Measurements from ENCODE around the gene RC3H2. TPM values are rescaled to one million over a fixed set of nuclear protein-coding genes. Genes with fewer than 3 reads are reported as not detected.
A peak's percentile ranks its signal among the peaks of the same experiment; 100 is the strongest.
"Not testable (repeated sequence)": the region's sequence is repeated elsewhere in the genome, so short reads cannot be mapped to it uniquely, and the experiment has no call there.

RC3H2 gene
- total and polyA plus RNA-seq, 2 donors from 2014 or later: 9.8 to 49.9 TPM

DNA sequence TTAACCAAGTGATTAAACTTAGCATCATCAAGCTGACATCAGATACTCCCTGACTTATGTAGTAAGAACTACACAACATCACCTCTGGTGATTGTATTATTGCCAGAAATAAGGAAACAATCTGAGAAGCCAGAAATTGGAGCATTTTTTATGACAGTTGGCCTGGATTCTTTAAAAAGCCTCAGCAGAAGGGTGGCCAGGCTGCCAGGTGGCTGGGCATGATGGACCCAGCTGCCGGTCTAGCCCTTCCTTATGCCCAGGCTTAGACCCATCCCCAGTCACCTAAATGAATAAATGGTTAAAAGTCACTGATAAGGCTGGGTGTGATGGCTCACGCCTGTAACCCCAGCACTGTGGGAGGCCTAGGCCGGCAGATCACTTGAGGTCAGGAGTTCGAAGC lies 92.4 kb downstream of the RC3H2 start:
- Histone ChIP-seq H3K27me3 (ENCODE audit: control insufficient read depth, insufficient read depth, low read length) (no peaks in the 10 kb centered on the region), H3K9ac (ENCODE audit: low read length in 3 of 3) (no peak overlapping the region), H3K36me3 (ENCODE audit: control insufficient read depth in 2 of 3, insufficient read depth in 3 of 3, low read length in 3 of 3) (peaks cover 0 to 2% (median 2%) of the 10 kb centered on the region in 3 donors), H3K4me1 (ENCODE audit: control insufficient read depth in 2 of 3, insufficient read depth in 2 of 3, low read depth in 1 of 3, low read length in 3 of 3) (peaks cover 0 to 4% (median 0%) of the 10 kb centered on the region in 3 donors), H3K9me3 (ENCODE audit: control insufficient read depth in 2 of 3, insufficient read depth in 1 of 3, low read length in 3 of 3) (no peaks in the 10 kb centered on the region), H3K27ac (ENCODE audit: low read depth in 2 of 2, low read length in 2 of 2) (no peak overlapping the region), H3K4me3 (ENCODE audit: low read length in 3 of 3) (no peak overlapping the region)
- intact Hi-C loops (cut with DNase I): no loop called here
- FAIRE-seq (no peak), DNase-seq (no peak)
- TF ChIP-seq, protein P1, sequence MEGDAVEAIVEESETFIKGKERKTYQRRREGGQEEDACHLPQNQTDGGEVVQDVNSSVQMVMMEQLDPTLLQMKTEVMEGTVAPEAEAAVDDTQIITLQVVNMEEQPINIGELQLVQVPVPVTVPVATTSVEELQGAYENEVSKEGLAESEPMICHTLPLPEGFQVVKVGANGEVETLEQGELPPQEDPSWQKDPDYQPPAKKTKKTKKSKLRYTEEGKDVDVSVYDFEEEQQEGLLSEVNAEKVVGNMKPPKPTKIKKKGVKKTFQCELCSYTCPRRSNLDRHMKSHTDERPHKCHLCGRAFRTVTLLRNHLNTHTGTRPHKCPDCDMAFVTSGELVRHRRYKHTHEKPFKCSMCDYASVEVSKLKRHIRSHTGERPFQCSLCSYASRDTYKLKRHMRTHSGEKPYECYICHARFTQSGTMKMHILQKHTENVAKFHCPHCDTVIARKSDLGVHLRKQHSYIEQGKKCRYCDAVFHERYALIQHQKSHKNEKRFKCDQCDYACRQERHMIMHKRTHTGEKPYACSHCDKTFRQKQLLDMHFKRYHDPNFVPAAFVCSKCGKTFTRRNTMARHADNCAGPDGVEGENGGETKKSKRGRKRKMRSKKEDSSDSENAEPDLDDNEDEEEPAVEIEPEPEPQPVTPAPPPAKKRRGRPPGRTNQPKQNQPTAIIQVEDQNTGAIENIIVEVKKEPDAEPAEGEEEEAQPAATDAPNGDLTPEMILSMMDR (IDR thresholded peaks at IDR 0.05; ENCODE audit: borderline replicate concordance, extremely low read depth, insufficient read depth): no peak

DNA sequence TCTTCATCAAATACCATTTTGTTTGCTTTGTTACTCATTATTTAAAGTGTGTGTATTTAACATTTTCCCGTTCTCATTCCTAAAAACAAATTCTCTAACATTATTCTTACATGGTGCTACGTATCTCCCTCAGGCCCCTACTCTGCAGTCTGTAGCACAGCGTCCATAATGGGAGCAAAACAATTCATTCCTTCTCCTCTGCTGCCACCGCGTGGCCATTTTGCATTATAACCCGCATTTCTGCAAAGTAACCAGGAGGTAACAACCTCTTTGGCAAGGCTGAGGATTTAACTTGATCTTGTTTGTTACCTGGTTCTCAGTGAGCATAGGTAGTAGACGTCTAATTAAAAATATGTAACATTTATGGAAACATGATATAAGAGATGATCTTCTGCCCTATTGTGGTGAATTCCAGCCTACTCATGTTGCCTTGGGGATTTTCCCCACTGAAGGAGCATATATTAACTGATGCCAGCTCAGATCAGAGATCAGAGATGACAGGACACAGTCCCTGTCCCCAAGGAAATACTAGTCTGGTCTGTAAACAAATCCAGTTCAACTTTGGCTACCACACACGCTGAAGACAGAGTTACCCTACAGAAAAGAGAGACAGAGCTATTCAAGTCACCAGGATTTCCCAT lies 94.7 kb downstream of the RC3H2 start:
- intact Hi-C loops (cut with DNase I): no loop called here
- FAIRE-seq: peak; percentile 79
- Histone ChIP-seq H3K9me3 (ENCODE audit: control insufficient read depth in 2 of 3, insufficient read depth in 1 of 3, low read length in 3 of 3) (no peaks in the 10 kb centered on the region), H3K9ac (ENCODE audit: low read length in 3 of 3) (no peak overlapping the region), H3K36me3 (ENCODE audit: control insufficient read depth in 2 of 3, insufficient read depth in 3 of 3, low read length in 3 of 3) (no peaks in the 10 kb centered on the region), H3K27ac (ENCODE audit: low read depth in 2 of 2, low read length in 2 of 2) (no peak overlapping the region), H3K4me1 (ENCODE audit: control insufficient read depth in 2 of 3, insufficient read depth in 2 of 3, low read depth in 1 of 3, low read length in 3 of 3) (peaks cover 0 to 4% (median 0%) of the 10 kb centered on the region in 3 donors), H3K4me3 (ENCODE audit: low read length in 3 of 3) (no peak overlapping the region), H3K27me3 (ENCODE audit: control insufficient read depth, insufficient read depth, low read length) (no peaks in the 10 kb centered on the region)
- TF ChIP-seq, protein P1 (IDR thresholded peaks at IDR 0.05; ENCODE audit: borderline replicate concordance, extremely low read depth, insufficient read depth): peak; percentile 85
- DNase-seq: peak in 4 of 5 donors; percentile 78 to 93 (median 84)

DNA sequence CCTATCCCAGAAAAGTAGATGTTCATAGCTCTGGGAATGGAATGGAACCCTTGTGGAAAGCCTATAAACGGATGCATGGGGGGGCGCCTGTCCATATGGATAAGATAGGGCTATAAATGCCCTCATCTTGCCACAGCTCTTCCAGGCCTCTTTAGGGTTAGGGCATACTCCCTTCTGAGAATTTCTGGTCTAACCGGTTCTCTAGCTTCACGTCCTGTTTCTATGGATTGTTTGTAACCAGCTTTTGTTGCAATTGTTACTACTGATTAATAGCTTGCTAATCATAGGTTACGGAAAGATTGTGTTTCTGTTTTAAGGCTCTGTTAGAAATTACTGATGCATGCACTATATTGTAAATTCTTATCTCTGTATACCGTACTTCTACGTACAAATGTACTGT lies 95.9 kb downstream of the RC3H2 start:
- DNase-seq: peak in 2 of 5 donors; percentile 30 to 46
- not testable (repeated sequence) for H3K9ac ChIP-seq (ENCODE audit: low read length in 3 of 3); FAIRE-seq; H3K4me1 ChIP-seq (ENCODE audit: control insufficient read depth in 2 of 3, insufficient read depth in 2 of 3, low read depth in 1 of 3, low read length in 3 of 3); H3K36me3 ChIP-seq (ENCODE audit: control insufficient read depth in 2 of 3, insufficient read depth in 3 of 3, low read length in 3 of 3); H3K27me3 ChIP-seq (ENCODE audit: control insufficient read depth, insufficient read depth, low read length); H3K9me3 ChIP-seq (ENCODE audit: control insufficient read depth in 2 of 3, insufficient read depth in 1 of 3, low read length in 3 of 3); H3K4me3 ChIP-seq (ENCODE audit: low read length in 3 of 3); H3K27ac ChIP-seq (ENCODE audit: low read depth in 2 of 2, low read length in 2 of 2)
- intact Hi-C loops (cut with DNase I): loop anchor here (10.0 kb wide), 1 partner anchor 344 kb away; no protein-coding TSS in a partner anchor

DNA sequence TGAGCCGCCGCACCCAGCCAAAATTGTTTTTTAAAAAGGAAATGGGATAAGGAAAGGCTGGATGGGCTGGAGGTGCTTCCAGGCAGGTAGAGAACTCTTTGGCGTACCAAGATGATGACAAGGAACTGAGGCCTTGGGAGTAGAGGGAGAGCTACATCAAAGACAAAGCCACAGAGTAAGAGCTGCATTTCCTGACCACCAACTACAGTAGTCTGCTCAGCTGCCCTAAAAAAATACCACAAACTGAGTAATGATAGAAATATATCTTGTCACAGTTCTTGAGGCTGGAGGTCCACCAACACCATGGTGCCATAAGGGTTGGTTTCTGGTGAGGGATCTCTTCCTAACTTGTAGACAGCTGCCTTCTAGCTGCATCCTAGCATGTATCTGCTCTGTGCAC lies 97.0 kb downstream of the RC3H2 start:
- intact Hi-C loops (cut with DNase I): loop anchor here (10.0 kb wide), 1 partner anchor 343 kb away; no protein-coding TSS in a partner anchor
- TF ChIP-seq, protein P1 (IDR thresholded peaks at IDR 0.05; ENCODE audit: borderline replicate concordance, extremely low read depth, insufficient read depth): no peak
- no peaks in the 10 kb centered on the region for H3K9me3 ChIP-seq (ENCODE audit: control insufficient read depth in 2 of 3, insufficient read depth in 1 of 3, low read length in 3 of 3)

More for the DNA sequence above, 97.0 kb downstream of the RC3H2 start:
- no peak overlapping the region for H3K9ac ChIP-seq (ENCODE audit: low read length in 3 of 3)
- DNase-seq (no peak), FAIRE-seq (no peak)
- H3K4me3 ChIP-seq (ENCODE audit: low read length in 3 of 3): no peak overlapping the region
- no peaks in the 10 kb centered on the region for H3K27me3 ChIP-seq (ENCODE audit: control insufficient read depth, insufficient read depth, low read length)
- peaks cover 0 to 4% (median 0%) of the 10 kb centered on the region in 3 donors for H3K4me1 ChIP-seq (ENCODE audit: control insufficient read depth in 2 of 3, insufficient read depth in 2 of 3, low read depth in 1 of 3, low read length in 3 of 3)
- no peaks in the 10 kb centered on the region for H3K36me3 ChIP-seq (ENCODE audit: control insufficient read depth in 2 of 3, insufficient read depth in 3 of 3, low read length in 3 of 3)
- H3K27ac ChIP-seq (ENCODE audit: low read depth in 2 of 2, low read length in 2 of 2): no peak overlapping the region
